22Rv1 (cell line): ENCODE results near the gene STPG4.

Experiments used
- CTCF ChIP-seq: fragments of 450-650 bp; IDR thresholded peaks from 2 replicates; pipeline ENCODE4 v1.5.1; 2017; ENCODE audit warnings: mild to moderate bottlenecking
- ZFX ChIP-seq: fragments of 450-650 bp; IDR thresholded peaks from 2 replicates; pipeline ENCODE4 v1.6.1; 2017; ENCODE audit warnings: antibody characterized with exemption, borderline replicate concordance

GRCh38 chr2:47172922-47173695 lies 18.0 kb upstream of the STPG4 start:
- TF ChIP-seq CTCF (no peak), ZFX (no peak)
